Lower lobe of right lung (tissue), 2 donors: ENCODE results near the gene ZFHX3. TPM values are rescaled to one million over a fixed set of nuclear protein-coding genes. Genes with fewer than 3 reads are reported as not detected.

Experiments used
- ATAC-seq, 2 donors: fragments of 200-7000 bp; cut with Tn5 transposase; one replicate each; pipeline ENCODE4 v1.9.1; 2020 to 2022; ENCODE audit warnings: mild to moderate bottlenecking in 2 of 2, moderate library complexity in 2 of 2
- DNase-seq: peaks from one replicate; pipeline ENCODE4 v3.0.0-alpha.2; 2020
- H3K27ac ChIP-seq: fragments of 200-600 bp; one replicate; pipeline ENCODE4 v1.8.0; 2022
- H3K27me3 ChIP-seq: fragments of 200-600 bp; one replicate; pipeline ENCODE4 v1.8.0; 2022; ENCODE audit warnings: low read depth
- H3K36me3 ChIP-seq: fragments of 200-600 bp; one replicate; pipeline ENCODE4 v1.8.0; 2022; ENCODE audit warnings: mild to moderate bottlenecking
- H3K4me1 ChIP-seq: fragments of 200-600 bp; one replicate; pipeline ENCODE4 v1.8.0; 2022
- H3K4me3 ChIP-seq: fragments of 200-600 bp; one replicate; pipeline ENCODE4 v1.8.0; 2022; ENCODE audit warnings: mild to moderate bottlenecking
- H3K9me3 ChIP-seq: fragments of 200-600 bp; one replicate; pipeline ENCODE4 v1.8.0; 2022
- intact Hi-C: fragments of 100-400 bp; cut with DNase I; formaldehyde crosslinking; loops from one replicate; pipeline ENCODE4 v1.11.0; 2022
- total RNA-seq: library from RNA; stranded (reverse); fragmentation: NEBNext Ultra II Directional; extraction: Animal tissue kit (Norgen Biotek cat#: 25700); gene quantifications from one replicate; pipeline ENCODE4 v1.2.1, GENCODE V29; 2021
- TF ChIP-seq, protein P1 (sequence below): fragments of 200-600 bp; IDR thresholded peaks from one replicate; pipeline ENCODE4 v1.8.0; 2022; ENCODE audit warnings: antibody characterized with exemption, mild to moderate bottlenecking
- donor health status: DM: no; HTN: yes; CAD: no; lungs with severe emphysema.

ZFHX3 gene
- total RNA-seq, 1 donor from 2014 or later, result 29.3 TPM

DNA sequence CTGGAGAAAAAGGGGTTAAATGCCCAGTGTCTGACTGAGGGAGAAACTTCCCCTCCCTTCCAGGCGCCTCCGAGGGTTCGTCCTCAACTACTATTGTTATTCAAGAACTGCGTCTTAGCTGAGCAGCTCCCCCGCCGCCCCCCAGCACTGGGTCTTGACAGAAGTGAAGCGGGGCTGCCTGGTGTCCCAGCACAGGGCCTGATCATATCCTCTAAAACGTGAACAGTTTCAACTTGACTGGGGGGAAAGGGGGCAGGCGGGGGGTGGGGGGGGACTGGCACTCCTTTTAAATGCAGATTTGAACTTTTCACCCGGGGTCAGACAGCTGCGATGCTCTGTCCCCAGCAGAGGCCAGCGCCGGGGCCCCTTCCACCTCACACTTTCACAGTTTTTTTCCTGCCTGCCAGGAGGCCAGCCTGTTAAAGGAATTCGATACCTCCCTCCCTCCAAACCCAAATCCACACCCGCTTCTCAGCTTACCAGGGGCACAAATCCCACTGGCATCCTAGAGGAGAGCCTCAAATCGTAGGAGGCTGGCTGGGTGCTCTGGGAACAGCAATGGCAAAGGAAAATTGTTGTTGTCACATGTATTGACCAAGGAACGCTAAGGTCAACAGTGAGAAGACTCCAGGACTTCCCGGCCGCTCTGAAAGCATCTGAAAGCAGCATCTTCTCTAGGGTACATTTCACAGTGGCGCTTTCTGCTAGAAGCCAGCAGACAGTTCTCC, 14.5 kb downstream of the ZFHX3 start:
- Histone ChIP-seq H3K9me3 (no peaks in the 10 kb centered on the region), H3K27ac (no peak overlapping the region), H3K27me3 (no peaks in the 10 kb centered on the region), H3K4me1 (peaks cover 59% of the 10 kb centered on the region), H3K36me3 (no peaks in the 10 kb centered on the region), H3K4me3 (no peak overlapping the region)
- intact Hi-C loops, result no loop called here
- TF ChIP-seq, protein P1, sequence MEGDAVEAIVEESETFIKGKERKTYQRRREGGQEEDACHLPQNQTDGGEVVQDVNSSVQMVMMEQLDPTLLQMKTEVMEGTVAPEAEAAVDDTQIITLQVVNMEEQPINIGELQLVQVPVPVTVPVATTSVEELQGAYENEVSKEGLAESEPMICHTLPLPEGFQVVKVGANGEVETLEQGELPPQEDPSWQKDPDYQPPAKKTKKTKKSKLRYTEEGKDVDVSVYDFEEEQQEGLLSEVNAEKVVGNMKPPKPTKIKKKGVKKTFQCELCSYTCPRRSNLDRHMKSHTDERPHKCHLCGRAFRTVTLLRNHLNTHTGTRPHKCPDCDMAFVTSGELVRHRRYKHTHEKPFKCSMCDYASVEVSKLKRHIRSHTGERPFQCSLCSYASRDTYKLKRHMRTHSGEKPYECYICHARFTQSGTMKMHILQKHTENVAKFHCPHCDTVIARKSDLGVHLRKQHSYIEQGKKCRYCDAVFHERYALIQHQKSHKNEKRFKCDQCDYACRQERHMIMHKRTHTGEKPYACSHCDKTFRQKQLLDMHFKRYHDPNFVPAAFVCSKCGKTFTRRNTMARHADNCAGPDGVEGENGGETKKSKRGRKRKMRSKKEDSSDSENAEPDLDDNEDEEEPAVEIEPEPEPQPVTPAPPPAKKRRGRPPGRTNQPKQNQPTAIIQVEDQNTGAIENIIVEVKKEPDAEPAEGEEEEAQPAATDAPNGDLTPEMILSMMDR, result no peak
- no peak for DNase-seq
- no peak for ATAC-seq

GRCh38 chr16:73032541-73033270, 15.2 kb downstream of the ZFHX3 start:
- Histone ChIP-seq H3K9me3 (no peaks in the 10 kb centered on the region), H3K27me3 (no peaks in the 10 kb centered on the region), H3K27ac (no peak overlapping the region), H3K4me1 (peaks cover 58% of the 10 kb centered on the region), H3K4me3 (no peak overlapping the region), H3K36me3 (no peaks in the 10 kb centered on the region)
- ATAC-seq (no peak), DNase-seq (no peak)
- TF ChIP-seq, protein P1, result no peak
- intact Hi-C loops, result no loop called here

GRCh38 chr16:73031984-73032383, 15.9 kb downstream of the ZFHX3 start:
- no peak for ATAC-seq
- Histone ChIP-seq H3K9me3 (no peaks in the 10 kb centered on the region), H3K36me3 (no peaks in the 10 kb centered on the region), H3K27ac (no peak overlapping the region), H3K4me3 (no peak overlapping the region), H3K27me3 (no peaks in the 10 kb centered on the region), H3K4me1 (peaks cover 51% of the 10 kb centered on the region)
- no peak for DNase-seq
- intact Hi-C loops, result no loop called here
- TF ChIP-seq, protein P1, result no peak

- intact Hi-C loops, result no loop called here
- H3K4me1 ChIP-seq, result peaks cover 47% of the 10 kb centered on the region
Observed at GRCh38 chr16:73031155-73031866, 16.6 kb downstream of the ZFHX3 start.

GRCh38 chr16:73028721-73029361, 19.1 kb downstream of the ZFHX3 start:
- DNase-seq, result no peak
- Histone ChIP-seq H3K27ac (no peak overlapping the region), H3K9me3 (no peaks in the 10 kb centered on the region), H3K27me3 (no peaks in the 10 kb centered on the region), H3K4me1 (peaks cover 63% of the 10 kb centered on the region), H3K36me3 (no peaks in the 10 kb centered on the region), H3K4me3 (no peak overlapping the region)
- ATAC-seq, result no peak
- TF ChIP-seq, protein P1, result no peak
- intact Hi-C loops, result no loop called here

More at GRCh38 chr16:73031155-73031866, 16.6 kb downstream of the ZFHX3 start:
- no peaks in the 10 kb centered on the region for H3K9me3 ChIP-seq
- H3K27ac ChIP-seq, result no peak overlapping the region
- no peaks in the 10 kb centered on the region for H3K27me3 ChIP-seq
- DNase-seq (no peak), ATAC-seq (no peak)
- no peak overlapping the region for H3K4me3 ChIP-seq
- H3K36me3 ChIP-seq, result no peaks in the 10 kb centered on the region
- TF ChIP-seq, protein P1, result no peak
